Epithelial cell of prostate (primary cell): ENCODE data around the gene POR.

Source experiments
- DNase-seq: peaks from one replicate; pipeline ENCODE4 v3.0.0-alpha.2; 2011; ENCODE audit warnings: low read depth, low spot score
- H3K27ac ChIP-seq: fragments of 450-650 bp; 2 replicates; pipeline ENCODE4 v1.5.1; 2017; ENCODE audit warnings: mild to moderate bottlenecking

Gene POR

DNA sequence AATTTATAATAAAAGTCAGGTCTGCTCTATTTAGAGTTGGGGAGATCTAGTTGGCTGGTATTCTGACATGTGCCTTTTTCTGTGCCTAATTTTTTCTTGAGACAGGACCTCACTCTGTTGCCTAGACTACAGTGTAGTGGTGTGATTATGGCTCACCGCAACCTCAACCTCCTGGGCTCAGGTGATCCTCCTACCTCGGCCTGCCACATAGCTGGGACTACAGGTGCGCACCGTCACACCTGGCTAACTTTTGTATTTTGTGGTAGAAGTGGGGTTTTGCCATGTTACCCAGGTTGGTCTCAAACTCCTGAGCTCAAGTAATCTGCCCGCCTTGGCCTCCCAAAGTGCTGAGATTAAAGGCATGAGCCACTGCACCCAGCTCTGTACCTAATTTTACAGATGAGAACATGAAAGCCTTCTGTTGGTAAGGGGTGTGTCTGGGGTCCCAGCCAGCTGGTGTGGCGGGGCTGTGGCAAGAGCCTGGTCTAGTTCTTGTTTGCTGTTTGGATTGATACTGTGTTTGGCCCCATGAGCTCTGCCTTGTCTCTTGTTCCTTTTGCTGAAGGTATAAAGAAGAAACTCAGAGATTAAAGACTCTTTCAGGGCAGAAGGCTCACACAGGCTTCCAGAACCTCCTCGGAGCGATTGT is 31.4 kb downstream of the POR start:
- DNase-seq = no peak
- peak overlapping the region; percentile 87 for H3K27ac ChIP-seq

DNA sequence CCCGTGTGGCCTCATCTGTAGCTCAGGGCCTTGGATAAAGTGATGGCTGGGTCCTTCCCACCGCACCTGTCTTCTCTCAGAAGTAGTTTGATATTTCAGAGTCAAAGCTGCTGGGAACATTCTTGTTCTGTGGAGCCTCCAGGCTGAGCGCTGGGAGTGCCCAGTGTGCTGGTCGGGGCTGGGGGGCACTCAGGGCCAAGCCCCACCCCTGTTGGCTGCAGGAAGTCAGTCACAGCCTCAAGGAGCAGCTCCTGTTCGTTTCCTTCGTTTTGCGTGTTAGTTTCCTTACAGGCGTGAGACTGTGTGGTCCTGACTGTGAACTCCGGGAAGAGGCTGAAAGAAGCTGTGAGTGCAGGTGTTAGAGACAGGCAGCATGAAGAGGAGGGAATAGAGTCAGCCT is 33.2 kb downstream of the POR start:
- no peak overlapping the region for H3K27ac ChIP-seq
- no peak for DNase-seq

DNA sequence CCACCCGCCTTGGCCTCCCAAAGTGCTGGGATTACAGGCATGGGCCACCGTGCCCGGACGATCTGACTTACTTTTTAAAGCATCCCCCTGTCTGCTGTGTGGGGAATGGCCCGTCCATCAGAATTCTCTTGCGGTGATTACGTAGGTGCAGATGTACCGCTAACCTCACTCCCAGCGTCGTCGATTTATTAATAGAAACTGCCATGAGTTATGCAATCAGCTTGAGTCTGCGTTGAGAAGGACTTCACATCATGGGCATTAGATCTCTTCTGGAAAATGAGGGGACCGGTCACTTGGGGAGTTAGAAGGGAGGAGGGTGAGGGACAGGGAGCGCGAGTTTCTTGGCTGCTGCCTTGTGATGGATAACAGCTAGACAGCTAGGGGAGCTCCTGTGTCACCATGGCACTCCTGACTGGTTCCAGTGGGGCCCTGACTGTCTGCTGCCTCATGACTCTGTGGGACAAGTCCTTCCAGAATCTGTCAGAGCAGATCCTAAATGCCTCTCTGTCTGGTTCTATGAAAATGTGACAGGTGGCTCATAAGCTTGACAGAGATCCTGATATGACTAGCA is 35.2 kb downstream of the POR start:
- no peak overlapping the region for H3K27ac ChIP-seq
- DNase-seq = no peak

DNA sequence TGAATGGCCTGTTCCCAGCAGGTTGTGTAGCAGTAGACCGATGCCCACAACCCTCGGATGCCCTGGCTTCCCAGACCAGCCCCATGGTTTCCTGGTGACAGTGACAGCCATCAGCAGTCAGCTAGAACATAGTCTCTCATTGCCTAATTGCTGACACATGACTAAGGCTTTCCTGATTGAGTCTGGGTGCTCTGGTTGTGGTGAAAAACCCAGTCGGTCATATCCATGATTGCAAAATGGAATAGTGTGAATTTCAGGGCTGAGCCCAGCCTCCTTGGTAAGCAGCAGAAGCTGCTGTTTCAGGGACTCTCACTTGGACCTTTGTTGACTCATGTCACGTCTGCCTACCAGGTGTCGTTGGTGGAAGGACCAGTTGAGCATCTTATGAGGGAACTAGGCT is 36.6 kb downstream of the POR start:
- DNase-seq = peak; percentile 62
- H3K27ac ChIP-seq = peak overlapping the region; percentile 8

DNA sequence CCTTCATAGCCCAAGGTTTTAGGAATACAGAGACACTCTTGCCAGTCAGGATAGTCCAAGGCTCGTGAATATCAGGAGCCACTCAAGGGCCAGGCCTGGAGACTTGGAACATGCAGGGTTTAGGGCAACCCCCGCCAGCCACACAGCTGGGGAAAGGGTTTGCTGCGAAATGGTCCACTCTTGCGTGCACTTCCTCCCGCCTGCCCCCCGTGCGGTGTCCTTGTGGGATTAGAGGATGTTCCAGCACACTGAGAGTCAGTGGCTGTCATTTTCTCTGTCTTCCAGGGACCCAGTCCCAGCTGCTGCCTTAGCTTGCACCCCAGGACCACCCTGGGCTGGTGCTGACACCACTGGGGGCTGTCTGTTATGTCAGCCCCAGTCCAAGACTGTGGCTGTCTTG is 38.5 kb downstream of the POR start:
- H3K27ac ChIP-seq = no peak overlapping the region
- no peak for DNase-seq

DNA sequence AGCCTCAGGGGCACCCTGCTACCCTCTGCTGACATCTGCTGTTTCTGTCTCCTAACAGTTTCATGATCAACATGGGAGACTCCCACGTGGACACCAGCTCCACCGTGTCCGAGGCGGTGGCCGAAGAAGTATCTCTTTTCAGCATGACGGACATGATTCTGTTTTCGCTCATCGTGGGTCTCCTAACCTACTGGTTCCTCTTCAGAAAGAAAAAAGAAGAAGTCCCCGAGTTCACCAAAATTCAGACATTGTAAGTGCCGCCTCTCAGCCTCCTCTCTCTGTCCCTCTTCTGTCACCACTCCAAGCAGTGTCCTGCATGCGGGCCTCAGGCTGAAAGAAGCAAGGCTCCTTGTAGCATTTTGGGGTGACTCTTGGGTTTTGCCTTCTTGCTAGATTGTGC is 39.0 kb downstream of the POR start:
- no peak for DNase-seq
- H3K27ac ChIP-seq = no peak overlapping the region

DNA sequence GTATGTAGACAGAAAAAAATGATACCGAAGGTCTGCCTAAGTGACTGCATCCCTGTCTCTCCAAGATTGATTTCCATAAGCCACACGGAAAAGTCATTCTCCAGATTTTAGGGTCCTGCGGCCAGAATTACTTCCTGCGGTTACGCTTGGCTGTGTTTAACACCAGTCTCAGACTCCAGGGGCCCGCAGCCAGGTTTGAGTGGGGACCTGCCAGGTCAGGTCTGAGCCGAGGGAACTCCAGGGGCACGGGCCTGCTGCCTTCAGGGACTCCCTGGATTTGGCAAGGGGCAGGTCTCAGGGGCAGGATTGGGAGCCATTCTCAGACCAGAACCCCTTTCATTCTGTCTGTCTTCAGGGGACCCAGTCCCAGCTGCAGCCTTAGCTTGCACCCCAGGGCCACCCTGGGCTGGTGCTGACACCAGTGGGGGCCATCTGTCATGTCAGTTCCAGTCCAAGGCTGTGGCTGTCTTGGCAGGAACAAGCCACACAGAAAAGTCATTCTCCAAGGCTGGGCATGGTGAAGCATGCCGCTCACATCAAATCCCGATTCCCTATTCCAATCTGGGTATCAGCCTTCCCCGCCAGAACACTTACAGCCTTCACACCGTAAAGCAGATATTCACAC is 40.5 kb downstream of the POR start:
- no peak overlapping the region for H3K27ac ChIP-seq

DNA sequence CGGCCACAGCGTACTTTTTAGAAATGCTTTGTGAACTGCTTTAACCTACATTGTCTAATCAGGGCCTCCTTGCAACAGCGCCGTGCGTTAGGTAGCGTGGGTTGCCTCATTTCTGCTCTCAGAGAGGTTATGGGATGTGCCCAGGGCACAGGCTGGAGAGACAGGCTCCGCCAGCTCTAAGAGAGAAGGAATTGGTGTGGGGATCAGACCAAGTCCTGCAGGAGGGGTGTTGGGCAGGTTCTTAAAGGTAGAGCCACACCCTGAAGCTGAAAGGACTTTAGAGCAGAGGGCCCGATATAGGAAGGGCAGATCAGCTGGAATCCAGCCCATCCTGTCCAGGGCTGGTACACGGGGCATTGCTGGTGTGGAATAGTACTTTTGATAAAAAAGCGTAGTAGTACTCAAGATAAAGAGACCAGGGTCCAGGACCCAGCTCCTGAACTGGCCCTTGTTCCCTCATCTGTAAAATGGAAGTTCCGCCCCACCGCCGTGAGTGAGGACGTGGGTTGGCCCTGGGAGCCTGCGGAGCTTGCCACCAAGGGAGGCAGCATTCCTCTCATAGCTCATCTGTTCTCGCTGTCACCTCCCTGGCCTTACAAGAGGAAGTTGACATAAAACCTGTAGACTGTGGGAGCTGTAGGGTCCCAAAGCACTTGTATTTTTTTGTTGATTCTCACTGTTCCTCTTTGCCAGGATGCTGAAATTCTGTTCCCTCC is 42.2 kb downstream of the POR start:
- DNase-seq = no peak
- H3K27ac ChIP-seq = no peak overlapping the region

More for the DNA sequence above, 40.5 kb downstream of the POR start:
- DNase-seq = no peak

DNA sequence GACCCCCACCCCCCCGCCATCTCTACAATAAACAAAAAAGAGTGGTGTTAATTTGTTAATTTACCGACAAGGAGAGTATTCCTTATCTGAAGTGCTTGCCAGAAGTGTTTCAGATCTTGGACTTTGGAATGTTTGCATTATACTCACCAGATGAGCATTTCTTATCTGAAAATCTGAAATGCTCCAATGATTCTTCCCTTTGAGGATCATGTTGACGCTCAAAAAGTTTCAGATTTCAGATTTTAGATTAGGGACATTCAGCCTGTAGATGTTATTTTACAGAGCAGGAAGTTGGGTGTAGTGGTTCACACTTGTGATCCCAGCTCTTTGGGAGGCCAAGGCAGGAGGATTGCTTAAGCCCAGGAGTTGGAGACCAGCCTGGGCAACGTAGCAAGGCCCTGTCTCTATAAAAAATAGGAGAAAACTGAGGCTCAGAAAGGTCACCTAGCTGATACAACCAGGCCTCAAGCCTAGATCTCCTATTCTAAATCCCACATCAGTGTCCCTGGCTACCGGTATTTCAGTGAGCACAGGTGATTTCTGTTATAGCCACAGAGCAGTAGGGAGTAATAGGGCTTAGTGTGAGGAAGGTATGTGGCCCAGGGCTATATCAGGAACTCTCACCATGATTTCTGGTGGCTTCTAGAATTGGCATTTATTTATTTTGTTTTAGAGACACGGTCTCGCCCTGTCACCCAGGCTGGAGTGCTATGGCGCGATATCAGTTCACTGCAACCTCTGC is 44.0 kb downstream of the POR start:
- no peak overlapping the region for H3K27ac ChIP-seq

DNA sequence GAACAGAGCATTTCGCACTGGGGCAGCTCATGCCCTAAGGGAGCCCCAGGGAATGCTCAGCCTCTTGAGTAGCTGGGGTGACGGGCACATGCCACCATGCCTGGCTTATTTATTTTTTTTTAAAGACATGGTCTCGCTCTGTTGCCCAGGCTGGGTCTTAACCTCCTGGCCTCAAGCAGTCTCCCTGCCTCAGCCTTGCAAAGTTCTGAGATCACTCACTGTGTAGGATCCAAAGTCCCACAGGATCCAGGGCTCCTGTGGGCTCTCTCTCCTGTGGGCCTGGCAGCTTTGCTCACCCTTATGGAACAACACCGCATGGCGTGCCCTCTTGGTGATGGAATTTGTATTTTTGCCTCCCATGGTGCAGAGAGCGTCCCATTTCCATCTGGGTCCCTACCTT is 45.4 kb downstream of the POR start:
- DNase-seq = no peak
- H3K27ac ChIP-seq = no peak overlapping the region

More for the DNA sequence above, 44.0 kb downstream of the POR start:
- no peak for DNase-seq

DNA sequence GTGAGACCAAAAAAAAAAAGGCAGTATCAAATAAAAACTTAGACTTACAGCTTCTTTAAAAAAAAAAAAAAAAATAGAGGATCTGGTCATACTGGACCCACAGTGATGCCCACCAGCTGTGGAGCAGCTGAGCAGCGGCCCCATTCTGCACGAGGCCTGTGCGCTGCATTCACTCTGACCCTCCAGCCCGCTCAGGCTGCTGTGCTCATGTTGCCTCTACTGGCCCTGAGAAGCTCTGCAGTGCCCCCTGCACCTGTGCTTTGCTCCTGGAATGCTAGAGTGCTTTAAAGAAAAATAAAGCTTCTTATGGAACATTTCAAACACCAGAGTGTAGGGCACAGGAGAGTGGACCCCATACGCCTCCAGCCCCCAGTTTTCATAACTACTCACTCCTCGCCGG is 46.3 kb downstream of the POR start:
- no peak for DNase-seq
- no peak overlapping the region for H3K27ac ChIP-seq

DNA sequence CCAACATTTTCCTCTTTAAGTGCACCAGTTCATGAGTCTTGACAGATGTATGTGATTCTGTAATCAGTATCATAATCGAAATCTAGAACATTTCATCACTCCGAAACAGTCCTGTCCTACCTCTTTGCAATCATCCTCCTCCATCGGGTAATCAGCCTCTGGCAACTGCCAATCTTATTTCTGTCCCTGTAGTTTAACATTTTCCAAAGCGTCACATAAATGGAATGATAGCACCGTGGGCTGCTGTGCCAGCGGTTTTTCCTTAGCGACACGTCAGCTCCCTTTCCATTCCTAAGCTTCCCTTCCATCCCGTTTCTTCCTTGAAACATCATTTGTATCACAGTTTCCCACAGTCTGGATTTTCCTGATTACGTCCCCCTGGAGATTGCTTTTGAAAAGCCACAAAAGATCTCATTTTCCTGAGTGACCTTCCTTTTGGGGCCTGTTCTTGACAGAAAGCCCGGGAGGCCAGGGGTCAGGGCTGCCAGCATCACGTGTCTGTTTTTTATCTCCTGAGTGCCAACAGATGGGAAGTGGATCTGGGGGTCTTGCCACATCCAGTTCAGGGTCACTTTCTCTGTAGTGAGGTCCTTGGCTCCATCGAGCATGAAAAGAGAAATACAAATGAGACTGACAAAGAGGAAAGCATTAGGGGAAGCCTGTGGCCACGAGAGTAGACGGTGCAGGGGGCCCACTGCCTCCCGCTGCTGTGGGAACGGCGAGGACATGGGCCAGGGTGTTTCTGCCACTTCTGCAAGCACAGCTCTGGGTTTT is 47.8 kb downstream of the POR start:
- H3K27ac ChIP-seq = no peak overlapping the region
- DNase-seq = no peak

DNA sequence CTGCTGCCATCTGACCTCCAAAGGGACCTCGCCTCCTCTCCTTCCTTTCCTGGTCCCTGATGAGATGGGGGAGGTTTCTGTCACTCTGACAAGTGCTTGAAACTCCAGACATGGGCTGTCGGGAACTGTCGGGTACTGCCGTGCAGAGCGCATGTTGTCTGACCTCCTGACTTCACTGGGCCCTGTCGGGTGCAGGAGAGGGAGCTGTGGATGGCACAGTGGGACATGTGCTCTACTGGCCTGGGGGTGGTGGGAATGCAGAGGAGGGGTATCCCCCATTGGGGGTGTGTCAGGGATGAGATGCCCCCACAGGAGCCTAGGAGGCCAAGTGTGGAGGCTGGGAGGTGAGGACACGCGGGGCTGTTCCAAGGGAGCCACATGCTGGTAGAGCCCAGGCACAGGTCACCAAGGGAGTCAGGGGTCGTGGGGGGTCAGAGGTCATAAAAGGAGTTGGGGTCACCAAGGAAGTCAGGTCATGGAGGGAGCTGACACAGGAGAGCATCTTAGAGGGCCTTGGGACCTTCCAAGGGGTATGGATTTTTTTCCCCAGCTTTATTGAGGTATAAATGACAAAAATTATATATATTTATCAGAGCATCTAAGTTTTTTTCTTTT is 48.5 kb downstream of the POR start:
- DNase-seq = no peak
- no peak overlapping the region for H3K27ac ChIP-seq

DNA sequence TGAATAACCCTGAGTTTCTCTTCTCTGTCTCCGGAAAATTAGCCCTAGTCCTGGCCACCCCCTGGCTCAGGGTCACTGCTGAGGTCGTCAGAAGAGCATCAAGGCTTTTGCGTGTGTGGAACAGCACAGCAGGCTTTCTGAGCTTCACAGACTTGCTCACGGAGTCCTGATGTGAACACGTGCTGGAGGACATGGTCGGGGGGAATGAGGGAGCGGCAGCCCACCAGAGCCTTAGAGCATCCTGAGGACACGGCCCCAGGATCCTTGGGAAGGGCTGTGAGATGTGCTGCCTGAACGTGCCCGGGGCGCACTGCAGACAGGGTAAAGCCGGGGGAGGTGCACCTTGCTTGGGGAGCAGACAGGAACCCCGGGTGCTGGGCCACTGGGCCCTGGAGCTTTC is 50.7 kb downstream of the POR start:
- no peak for DNase-seq
- H3K27ac ChIP-seq = no peak overlapping the region

DNA sequence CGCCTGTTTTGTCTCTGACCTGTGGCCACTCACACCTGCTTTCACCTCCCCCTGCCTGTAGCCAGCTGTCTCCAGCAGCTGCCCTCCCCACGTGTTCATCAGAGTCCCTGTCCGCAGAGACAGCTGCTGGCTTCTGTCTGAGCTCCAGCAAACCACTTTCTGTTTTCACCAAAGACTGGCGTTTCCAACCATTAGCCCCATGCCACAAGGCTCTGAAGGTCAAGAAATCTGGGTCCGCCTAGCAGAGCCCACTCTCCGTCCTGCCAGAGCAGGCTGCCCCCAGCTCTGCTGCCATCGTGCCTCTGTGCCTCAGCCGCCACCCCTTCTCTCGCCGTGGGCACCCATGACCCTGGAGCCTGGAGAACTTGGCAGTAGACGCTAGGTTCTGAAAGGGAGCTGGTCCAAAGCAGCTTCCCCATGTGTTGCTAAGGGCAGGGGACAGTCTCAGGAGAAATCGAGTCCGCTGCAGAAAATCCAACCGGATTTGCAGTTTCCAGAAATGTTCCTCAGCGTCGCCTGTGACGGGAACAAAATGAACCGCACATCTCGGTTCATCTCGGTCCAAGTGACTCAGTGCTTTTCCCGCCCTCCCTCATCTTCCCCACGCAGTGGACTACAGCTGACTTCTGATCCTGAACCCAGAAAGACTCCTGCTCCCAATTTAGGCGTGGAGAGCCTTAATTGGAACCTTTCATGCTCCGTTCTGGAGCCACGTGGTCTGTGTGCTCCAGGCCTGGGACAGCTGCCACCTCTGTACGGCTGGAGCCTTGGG is 51.4 kb downstream of the POR start:
- H3K27ac ChIP-seq = no peak overlapping the region
- no peak for DNase-seq

DNA sequence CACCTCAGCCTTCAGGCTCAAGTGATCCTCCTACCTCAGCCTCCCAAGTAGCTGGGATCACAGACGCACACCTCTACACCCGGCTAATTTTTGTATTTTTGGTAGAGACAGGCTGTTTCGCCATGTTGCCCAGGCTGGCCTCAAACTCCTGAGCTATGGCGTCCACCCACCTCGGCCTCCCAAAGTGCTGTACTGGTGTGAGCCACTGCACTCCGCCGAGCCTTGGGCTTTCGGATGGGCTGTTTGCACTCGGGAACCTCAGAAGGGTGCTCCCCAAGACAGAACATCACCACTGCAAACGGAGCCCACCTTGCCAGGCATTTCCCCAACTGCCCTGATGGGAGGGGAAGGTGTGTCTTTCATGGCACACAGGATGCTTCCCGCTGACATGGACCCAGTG is 52.1 kb downstream of the POR start:
- no peak for DNase-seq
- H3K27ac ChIP-seq = no peak overlapping the region

DNA sequence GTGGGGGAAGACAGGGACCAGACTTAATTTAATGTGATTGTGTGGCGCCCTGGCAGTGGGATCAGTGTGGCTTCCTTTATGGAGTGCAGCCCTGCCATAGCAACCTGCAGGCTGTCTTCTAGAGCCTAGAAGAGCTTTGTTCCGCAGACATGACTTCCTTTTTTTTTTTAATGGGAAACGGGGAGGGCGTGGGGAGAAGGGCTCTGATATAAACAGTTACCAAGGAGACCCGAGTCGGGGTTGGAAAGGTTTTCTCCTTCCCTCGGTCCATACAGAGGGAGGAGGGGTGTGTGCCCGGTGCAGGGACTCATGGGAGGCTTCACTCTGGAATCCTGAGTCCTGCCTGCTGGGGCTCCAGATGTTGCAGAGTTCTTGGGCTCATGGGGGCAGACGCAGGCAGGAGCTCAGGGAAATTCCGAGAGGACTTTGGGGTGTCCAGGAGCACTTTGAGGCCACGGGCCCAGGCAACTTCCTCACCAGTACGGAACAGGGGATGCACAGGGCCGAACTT is 52.6 kb downstream of the POR start:
- H3K27ac ChIP-seq = no peak overlapping the region

DNA sequence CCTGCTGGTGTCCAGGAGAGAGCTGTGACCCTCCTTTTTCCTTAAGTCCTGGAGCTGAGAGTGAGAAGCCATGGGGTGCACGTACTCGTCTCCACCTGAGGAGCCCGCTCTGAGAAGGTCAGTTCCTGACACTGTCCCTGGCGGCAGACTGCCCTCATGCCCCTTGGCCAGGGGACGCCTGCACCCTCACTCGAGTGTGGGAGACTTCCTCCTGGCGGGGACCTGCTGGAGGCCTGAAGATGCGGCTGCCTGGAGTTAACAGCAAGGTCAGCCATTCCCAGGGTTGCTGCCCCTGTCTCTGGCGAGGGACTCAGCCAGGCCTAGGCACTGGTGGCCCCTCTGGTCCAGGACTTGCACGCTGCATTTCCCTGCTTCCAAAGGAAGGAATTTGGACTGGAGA is 53.1 kb downstream of the POR start:
- no peak overlapping the region for H3K27ac ChIP-seq
- no peak for DNase-seq

More for the DNA sequence above, 52.6 kb downstream of the POR start:
- no peak for DNase-seq
